ENCODE results near the gene HNRNPUL1. TPM values are rescaled to one million over a fixed set of nuclear protein-coding genes. Genes with fewer than 3 reads are reported as not detected.

HNRNPUL1 gene
- total and polyA plus RNA-seq, 9 of the 15 experiments (the other 6 are each of a cell fraction or from before 2014, with no cell fraction given): 7.3 to 211 (median 85.0) TPM

DNA sequence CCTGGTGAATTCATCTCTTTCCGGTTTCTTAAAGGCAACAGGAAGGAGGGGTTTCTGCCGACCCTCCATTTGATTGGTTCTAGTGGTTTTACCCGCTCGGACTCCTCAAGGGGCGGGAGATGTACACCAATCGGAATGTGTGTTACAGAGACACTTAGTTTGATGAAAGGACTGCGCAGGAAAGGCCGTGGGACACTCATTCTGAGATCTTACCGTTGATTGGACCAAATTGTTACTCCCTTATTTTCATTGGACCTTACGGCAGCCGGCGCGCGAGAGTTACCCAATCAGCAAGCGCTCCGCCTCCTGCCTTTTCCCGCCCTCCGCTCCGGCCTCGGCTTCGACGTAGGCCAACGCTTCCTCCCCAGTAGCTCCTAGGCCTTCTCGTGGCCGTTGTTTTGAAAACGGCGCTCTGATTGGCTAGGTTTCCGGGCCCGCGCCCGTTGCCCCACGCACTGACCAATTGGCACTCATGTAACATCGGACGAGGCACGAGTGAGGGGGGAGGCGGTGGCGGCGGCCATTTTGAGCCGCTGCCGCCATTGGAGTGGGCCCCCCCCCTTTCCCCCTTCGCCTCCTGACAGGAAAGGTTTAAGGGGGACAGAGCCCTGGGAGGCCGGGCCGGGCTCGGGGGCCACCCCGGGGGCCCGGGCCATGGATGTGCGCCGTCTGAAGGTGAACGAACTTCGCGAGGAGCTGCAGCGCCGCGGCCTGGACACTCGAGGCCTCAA, at the start of gene HNRNPUL1 (continued):
- TF ChIP-seq E2F4 (CRISPR knock-in tag; IDR thresholded peaks at IDR 0.05; ENCODE audit: low read depth) (peak; percentile 95), SIN3B (IDR thresholded peaks at IDR 0.05; ENCODE audit: low read depth) (0 out of 2 replicates have a peak, but pooled peaks have one; percentile 29), ZNF76 (CRISPR knock-in tag; IDR thresholded peaks at IDR 0.05; ENCODE audit: borderline replicate concordance) (peak; percentile 84; the same call in 1 of the 2 replicates), ZNF518B (CRISPR knock-in tag; IDR thresholded peaks at IDR 0.05) (no peak), SP2 (IDR thresholded peaks at IDR 0.05; ENCODE audit: extremely low read depth, low read depth, low read length, poor library complexity, severe bottlenecking) (peak; percentile 75), FOXO4 (CRISPR knock-in tag; IDR thresholded peaks at IDR 0.05) (no peak), COPS2 (conservative IDR thresholded peaks at IDR 0.05) (no peak), TGIF2 (CRISPR knock-in tag; IDR thresholded peaks at IDR 0.05) (no peak; the same call in 1 of the 2 replicates), PHF20 (IDR thresholded peaks at IDR 0.05; ENCODE audit: partially characterized antibody) (peak; percentile 80), BRD4 (IDR thresholded peaks at IDR 0.05) (peak; percentile 100), TRIM24 (IDR thresholded peaks at IDR 0.05) (peak in 1 of 2 experiments; percentile 45; a peak in 1 of 4 replicates), ZNF121 (CRISPR knock-in tag; conservative IDR thresholded peaks at IDR 0.05) (no peak), ZEB2 (IDR thresholded peaks at IDR 0.05) (no peak), ZKSCAN1 (IDR thresholded peaks at IDR 0.05; ENCODE audit: low read depth, low read length) (no peak), JUNB (CRISPR knock-in tag; conservative IDR thresholded peaks at IDR 0.05) (no peak), ATF1 (CRISPR knock-in tag; IDR thresholded peaks at IDR 0.05) (peak; percentile 42), ATF1 (tag; IDR thresholded peaks at IDR 0.05) (peak; percentile 98), NONO (IDR thresholded peaks at IDR 0.05; ENCODE audit: low read depth in 2 of 2, low read length in 1 of 2) (peak in 1 of 2 experiments; percentile 79; a peak in 1 of 4 replicates), CREM (IDR thresholded peaks at IDR 0.05; ENCODE audit: low read depth) (peak; percentile 92), ZNF830 (CRISPR knock-in tag; IDR thresholded peaks at IDR 0.05) (no peak), USF2 (CRISPR knock-in tag; IDR thresholded peaks at IDR 0.05) (no peak; the same call in none of the 2 replicates)

Data from K562 (cell line).